ENCODE data around the gene NADSYN1. TPM values are rescaled to one million over a fixed set of nuclear protein-coding genes. Genes with fewer than 3 reads are reported as not detected.

Gene NADSYN1
- total and polyA plus RNA-seq, 2 donors (not counting 1 experiment from before 2014, with no cell fraction given), result 22.0 to 81.7 TPM

- Histone ChIP-seq H2AFZ (ENCODE audit: low read length) (no peak overlapping the region), H3K4me3 (replicated peaks in 1 of 4; ENCODE audit: control extremely low read depth in 1 of 4, insufficient read depth in 1 of 4, low read depth in 3 of 4, low read length in 4 of 4) (no peak overlapping the region), H3K4me2 (ENCODE audit: extremely low read depth, insufficient read depth, low read length) (no peak overlapping the region), H3K9ac (ENCODE audit: insufficient read depth, low read length) (no peak overlapping the region), H4K20me1 (ENCODE audit: control insufficient read depth, extremely low read depth, insufficient read depth, low read length) (no peaks in the 10 kb centered on the region), H3K27me3 (ENCODE audit: control insufficient read depth, insufficient read depth, low read length) (peaks cover 4% of the 10 kb centered on the region), H3K9me3 (ENCODE audit: control insufficient read depth, insufficient read depth, low read depth, low read length) (no peaks in the 10 kb centered on the region), H3K36me3 (ENCODE audit: control insufficient read depth, insufficient read depth, low read length) (peaks cover 6% of the 10 kb centered on the region), H3K27ac (ENCODE audit: insufficient read depth, low read length) (no peak overlapping the region), H3K79me2 (ENCODE audit: control insufficient read depth, insufficient read depth, low read length) (no peaks in the 10 kb centered on the region), H3K4me1 (ENCODE audit: control insufficient read depth, extremely low read depth, insufficient read depth, low read length) (no peaks in the 10 kb centered on the region)
- TF ChIP-seq, protein P1, sequence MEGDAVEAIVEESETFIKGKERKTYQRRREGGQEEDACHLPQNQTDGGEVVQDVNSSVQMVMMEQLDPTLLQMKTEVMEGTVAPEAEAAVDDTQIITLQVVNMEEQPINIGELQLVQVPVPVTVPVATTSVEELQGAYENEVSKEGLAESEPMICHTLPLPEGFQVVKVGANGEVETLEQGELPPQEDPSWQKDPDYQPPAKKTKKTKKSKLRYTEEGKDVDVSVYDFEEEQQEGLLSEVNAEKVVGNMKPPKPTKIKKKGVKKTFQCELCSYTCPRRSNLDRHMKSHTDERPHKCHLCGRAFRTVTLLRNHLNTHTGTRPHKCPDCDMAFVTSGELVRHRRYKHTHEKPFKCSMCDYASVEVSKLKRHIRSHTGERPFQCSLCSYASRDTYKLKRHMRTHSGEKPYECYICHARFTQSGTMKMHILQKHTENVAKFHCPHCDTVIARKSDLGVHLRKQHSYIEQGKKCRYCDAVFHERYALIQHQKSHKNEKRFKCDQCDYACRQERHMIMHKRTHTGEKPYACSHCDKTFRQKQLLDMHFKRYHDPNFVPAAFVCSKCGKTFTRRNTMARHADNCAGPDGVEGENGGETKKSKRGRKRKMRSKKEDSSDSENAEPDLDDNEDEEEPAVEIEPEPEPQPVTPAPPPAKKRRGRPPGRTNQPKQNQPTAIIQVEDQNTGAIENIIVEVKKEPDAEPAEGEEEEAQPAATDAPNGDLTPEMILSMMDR (conservative IDR thresholded peaks at IDR 0.05 in 1 of 2, IDR thresholded peaks at IDR 0.05 in 1 of 2; ENCODE audit: low read depth in 1 of 2, low read length in 2 of 2), result no peak
- TF ChIP-seq EZH2 (IDR thresholded peaks at IDR 0.05; ENCODE audit: low read length, missing control alignments), result no peak
- DNase-seq (ENCODE audit: low read depth in 2 of 2), result no peak
Observed at GRCh38 chr11:71431271-71431670, 21.7 kb upstream of the NADSYN1 start.

DNA sequence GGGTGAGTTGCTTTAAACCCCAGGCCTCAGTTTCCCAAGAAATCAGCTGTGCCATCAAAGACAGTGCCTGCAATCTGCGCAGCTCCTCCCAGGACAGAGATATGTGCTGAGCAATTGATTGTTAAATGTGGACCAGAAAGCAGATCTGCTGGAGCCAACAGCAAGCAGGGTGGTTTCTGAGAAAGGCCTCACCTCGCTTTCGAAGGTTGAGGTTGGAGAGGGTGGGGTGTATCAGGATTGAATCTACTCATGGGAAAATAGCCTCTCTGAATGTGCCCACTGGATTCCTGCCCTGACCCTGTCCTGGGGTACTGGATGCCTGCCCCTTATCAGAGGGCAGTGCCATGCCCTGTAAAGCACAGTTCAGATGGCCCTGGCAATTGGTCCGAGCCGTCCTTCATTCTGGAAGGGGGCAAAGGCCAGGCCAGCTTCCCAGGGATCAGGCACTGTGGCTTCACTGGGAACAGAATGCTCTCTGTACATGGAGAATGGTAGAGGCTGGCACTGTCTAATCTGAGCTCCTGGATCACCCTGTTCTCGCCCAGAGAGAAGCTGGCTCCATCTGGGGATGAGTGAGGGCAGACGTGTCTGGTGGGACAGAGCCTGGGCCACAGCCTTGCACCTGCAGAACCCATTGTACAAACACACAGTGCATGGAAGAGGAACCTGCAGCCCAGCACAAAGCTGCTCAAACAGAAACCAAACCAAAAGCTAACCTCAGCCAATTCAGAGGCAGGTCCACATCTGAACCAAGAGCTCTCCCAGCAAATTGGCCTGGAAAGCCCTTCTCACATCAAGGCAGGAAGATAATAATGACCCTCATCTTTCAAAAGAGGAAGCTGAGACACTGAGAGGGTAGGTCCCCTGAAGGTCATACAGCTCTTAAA, 20.0 kb upstream of the NADSYN1 start:
- no peaks in the 10 kb centered on the region for H3K9me3 ChIP-seq (ENCODE audit: control insufficient read depth, insufficient read depth, low read depth, low read length)

More for the DNA sequence above, 20.0 kb upstream of the NADSYN1 start:
- Histone ChIP-seq H3K4me1 (ENCODE audit: control insufficient read depth, extremely low read depth, insufficient read depth, low read length) (no peaks in the 10 kb centered on the region), H3K4me3 (replicated peaks in 1 of 4; ENCODE audit: control extremely low read depth in 1 of 4, insufficient read depth in 1 of 4, low read depth in 3 of 4, low read length in 4 of 4) (no peak overlapping the region), H3K27me3 (ENCODE audit: control insufficient read depth, insufficient read depth, low read length) (peaks cover 4% of the 10 kb centered on the region), H4K20me1 (ENCODE audit: control insufficient read depth, extremely low read depth, insufficient read depth, low read length) (no peaks in the 10 kb centered on the region), H3K9ac (ENCODE audit: insufficient read depth, low read length) (no peak overlapping the region), H2AFZ (ENCODE audit: low read length) (no peak overlapping the region), H3K36me3 (ENCODE audit: control insufficient read depth, insufficient read depth, low read length) (peaks cover 9% of the 10 kb centered on the region), H3K79me2 (ENCODE audit: control insufficient read depth, insufficient read depth, low read length) (no peaks in the 10 kb centered on the region), H3K4me2 (ENCODE audit: extremely low read depth, insufficient read depth, low read length) (no peak overlapping the region), H3K27ac (ENCODE audit: insufficient read depth, low read length) (no peak overlapping the region)
- no peak for DNase-seq (ENCODE audit: low read depth in 2 of 2)
- TF ChIP-seq, protein P1 (conservative IDR thresholded peaks at IDR 0.05 in 1 of 2, IDR thresholded peaks at IDR 0.05 in 1 of 2; ENCODE audit: low read depth in 1 of 2, low read length in 2 of 2), result no peak
- TF ChIP-seq EZH2 (IDR thresholded peaks at IDR 0.05; ENCODE audit: low read length, missing control alignments), result no peak

All from fibroblast of lung (primary cell).